HG02884 (cell line): ENCODE data around the gene CAD.
"Not testable (repeated sequence)": the region's sequence is repeated elsewhere in the genome, so short reads cannot be mapped to it uniquely, and the experiment has no call there.

Experiments used
- ATAC-seq: cut with Tn5 transposase; IDR thresholded peaks from one replicate; pipeline ENCODE4 v1.9.1; 2021; ENCODE audit warnings: mild to moderate bottlenecking, moderate library complexity; ENCODE audit not compliant: unreplicated experiment

The CAD gene

DNA sequence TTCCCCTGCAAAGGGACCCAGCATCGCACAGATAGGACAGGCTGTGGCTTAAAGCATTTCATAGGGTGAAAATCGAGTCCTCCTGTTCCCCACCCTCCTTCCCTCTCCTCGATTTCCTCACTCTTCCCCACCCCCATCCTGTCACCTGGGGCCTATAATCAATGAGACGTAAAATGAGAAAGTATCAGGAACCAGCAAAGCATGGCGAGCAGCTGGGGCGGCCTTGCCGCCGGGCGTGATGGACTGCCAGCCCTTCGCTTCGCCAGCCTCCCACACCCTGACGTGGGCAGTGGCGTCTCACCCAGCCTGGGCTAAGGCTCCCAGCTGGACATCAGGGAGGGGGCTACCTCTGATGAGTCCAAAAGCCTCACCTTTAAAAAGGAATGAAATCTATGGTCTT, 34.6 kb downstream of the CAD start:
- no peak for ATAC-seq

DNA sequence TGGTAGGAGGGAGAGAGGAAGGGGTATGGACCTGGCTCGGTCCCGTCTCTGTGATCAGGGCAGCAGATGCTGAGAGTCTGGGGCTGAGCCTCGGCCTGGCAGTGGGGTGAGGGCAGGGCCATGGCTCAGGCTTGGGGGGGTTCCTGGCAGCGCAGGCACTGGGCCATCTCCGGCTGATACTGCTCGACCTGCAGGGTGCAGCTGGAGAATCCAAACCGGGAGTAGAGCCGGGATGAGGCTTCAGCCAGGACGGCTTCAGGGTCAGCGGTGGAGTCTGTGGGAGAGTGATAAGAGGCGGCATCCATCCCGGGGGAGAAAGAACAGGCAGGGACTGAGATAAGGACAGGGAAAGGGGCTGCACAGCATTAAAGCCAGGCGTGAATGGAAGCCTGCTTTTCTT, 38.0 kb downstream of the CAD start:
- no peak for ATAC-seq

DNA sequence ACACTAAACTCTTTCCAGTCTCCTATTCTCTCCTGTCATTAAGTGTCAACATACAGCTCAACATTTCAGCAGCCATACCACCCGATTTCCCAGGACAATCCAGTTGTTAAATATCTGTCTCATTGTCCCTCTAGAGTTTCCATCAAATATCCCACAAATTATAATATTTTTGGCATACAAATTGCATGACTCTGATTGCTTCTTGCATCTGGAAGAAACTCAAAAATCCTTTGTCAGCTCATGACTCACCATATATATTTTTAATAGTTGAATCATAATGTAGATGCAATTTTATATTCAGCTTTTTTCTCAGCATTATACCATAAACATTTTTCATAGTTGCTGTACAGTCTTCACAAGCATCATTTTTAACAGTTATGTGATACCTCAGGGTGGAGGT, 38.5 kb downstream of the CAD start:
- no peak for ATAC-seq

DNA sequence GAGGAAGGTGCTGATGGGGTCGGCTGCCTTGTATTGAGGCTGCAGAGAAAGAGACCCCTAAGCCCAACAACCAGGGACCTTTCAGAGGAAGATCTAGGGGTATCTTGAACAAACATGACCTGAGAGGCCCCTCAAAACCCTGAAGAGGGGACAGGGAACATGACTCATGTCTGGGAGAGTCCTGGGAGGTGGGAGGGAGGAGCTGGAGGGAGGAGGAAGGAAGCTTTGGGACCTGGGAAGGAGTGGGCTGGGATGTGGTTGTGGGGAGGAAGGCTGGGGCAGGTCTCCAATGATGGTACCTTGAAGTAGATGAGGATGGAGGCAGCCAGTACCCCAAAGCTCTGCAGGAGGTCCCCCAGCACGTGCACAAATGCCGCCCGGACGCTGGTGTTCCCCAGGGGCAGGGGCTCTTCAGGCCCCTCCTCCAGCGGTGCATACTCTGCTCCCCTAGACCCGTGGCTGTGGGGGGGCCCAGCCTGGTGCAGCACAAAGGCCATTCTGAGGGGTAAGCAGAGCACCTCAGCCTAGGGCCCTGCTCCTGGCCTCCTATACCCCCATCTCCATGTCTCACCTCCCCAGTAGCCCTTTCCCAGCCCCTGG, 39.8 kb downstream of the CAD start:
- ATAC-seq, result no peak

DNA sequence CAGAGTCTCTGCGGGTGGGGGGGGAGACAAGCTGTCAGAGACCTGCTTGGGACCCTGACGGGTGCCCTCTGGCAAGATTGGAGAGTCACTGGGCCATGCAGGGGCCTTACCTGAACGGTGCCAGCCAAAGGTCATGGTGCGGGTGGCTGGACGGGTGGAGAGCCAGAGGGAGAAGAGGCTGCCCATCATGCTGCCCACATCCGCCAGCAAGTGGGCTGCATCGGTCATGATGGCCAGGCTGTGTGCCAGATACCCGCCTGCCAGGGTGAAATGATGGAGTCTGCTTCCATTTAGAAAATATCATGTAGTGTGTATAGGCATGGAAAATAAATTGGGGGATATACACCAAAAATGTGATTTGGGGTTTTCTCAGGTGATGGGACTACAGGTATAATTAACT, 40.9 kb downstream of the CAD start:
- no peak for ATAC-seq

DNA sequence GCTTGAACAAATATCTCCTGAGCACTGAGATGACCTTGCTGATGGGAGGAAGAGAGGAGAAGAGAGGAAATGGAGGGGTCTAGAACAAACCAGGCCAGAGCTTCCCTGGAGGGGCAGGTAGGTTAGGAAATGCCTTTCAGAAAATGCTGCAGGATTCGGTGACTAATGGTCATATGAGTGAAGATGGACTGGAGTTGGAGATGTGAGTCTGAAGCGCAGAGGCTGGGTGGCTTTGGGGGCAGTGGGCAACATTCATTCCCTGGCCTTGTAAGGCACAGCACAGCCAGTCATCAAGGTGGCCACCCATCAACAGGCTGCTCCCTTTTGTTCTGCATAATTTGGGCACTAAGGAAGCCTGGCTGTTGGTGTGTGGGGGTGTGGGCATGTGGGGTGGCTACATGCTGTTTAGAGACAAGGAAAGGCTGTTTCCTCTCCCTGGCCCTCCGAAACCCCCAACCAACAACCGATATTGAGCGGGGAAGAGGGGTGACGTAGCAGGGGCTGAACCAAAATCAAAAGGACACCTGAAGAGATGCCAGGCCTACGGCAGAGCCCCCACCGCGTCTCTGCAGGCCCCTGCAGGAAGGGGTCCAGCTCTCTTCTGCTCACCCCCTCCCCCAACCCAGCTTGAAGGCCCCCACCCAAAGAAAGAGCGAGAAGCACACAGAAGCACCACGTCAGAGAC, 44.2 kb downstream of the CAD start:
- no peak for ATAC-seq

DNA sequence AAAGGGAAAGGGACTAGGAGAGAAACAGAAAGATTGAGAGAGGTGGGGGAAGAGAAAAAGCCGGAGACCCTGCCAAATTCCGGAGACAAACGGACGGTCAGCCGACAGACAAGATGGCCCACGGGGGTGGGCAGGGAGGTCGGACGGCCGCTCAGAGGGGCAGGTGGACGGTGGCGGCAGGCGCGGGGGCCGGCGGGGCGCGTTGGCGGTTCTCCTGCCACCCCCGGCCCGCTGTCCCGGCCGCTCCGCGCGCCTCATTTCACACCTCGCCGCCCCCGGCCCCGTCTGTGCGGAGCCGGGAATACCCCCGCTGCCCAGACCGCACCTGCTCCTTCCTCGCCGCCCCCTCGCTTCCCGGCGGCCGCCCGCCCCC, 44.7 kb downstream of the CAD start:
- no peak for ATAC-seq

DNA sequence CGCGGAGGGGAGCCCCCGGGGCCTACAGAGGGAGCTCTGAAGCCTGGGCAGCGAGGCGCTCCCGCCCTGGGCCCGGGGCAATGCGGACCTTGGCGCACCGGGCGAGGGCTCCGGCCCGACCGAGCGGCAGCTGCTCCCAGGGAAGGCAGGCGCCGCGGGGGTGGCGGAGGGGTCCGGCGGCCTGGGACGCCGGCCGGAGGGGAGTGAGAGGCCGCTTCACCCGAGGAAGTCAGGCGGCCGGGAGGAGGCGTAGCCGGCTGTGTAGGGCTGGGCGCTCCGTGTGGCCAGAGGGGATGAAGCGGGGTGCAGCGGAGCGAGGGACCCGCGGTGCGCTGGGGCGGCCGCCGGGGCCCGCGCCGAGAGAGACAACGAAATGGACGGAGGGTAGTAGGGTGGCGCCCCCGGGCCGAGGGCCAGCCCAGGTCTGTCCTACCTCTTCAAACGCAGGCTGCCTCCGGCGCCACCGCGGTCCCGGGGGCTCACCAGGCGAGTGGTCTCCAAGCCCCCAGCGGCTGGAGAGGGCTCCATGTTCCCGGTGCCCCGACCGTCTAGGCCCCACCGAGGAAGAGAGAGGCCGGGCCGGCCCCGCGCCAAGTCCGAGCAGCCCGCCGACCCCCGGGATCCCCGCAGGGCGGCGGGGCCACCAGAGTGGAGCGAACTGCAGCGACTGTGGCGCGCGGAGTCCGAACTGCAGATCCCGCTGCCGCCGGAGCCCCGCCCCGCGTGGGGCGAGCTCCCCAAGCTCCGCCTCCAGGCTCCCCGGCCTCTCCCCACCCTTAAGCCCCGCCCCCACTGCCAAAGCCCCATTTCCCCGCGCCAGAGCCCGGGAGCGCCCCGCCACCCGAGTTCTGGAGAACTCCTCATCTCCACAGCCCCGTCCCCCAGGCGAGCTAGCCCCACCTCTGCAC, 45.5 kb downstream of the CAD start, which contains the start of gene SLC30A3:
Gene SLC30A3, minus strand, starts transcription at position 669 of the 908 bp plus-strand sequence. Its CDS starts 141 bp downstream, at position 528.
- ATAC-seq, result no peak

DNA sequence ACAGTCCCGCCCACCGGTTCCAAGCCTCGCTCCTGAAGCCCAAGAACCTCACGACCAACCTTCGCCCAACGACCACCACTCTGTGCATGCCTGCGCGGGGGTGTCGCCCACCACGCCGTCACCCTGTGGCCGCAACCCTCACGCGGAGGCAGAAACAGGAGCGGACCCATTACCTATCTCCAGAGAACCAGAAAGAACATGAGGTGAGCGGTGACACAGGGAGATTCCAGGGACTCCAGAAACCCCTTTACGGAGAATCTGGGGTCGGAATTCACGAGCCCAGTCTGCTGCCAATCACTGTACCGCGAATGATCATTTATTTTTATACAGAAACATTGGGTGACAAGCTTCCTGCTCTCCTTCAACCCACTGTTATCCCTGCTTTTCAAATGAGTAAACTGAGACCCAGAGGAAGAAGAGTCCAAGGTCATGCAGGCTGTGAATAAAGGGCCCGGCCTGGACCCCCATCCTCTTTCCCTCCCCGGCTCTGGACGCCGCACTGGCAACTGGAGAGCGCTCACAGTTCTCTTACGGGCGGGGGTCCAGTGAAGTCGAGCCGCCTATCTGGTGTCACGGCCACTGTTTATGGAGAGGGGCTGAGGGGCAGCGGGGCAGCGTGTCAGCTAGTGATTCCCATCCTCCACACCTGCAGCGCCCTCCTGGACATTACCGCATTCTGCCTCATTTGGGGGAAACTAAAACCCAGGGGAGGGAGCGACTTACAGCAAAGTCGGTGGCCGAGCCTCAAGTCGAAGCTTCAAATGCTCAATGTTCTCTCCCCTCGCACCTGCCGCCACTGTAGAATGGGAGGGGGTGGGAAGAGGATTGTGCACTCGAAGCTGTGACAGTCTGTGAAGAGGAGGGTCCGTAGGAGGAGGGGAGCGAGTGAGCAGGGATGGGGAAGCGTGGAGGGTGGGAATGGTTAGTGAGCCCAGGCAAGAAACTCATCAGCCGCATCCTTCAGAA, 46.4 kb downstream of the CAD start:
- ATAC-seq, result no peak

DNA sequence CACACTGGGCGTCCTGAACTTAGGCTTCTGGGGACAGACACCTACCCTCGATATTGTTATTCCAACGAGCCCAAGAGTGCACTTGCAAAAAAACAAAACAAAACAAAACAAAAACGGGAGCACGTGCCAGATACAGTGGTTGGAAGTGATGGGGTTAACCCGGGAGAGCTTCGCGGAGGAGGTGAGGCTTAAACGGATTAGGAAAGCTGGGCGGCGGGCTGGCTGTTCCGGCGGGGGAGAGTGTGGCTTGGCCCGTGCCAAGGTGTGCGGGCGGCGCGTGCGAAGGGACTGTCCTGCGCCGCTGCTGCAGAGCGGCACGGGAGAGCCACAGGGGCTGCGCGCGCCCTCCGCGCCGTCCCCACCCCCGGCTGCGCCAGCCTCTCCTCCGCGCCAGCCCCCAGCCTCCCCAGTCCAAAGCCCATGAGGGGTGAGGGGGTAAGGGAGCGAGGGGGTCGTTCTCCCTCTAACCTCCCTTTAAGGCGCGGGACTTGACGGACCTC, 47.1 kb downstream of the CAD start:
- no peak for ATAC-seq

DNA sequence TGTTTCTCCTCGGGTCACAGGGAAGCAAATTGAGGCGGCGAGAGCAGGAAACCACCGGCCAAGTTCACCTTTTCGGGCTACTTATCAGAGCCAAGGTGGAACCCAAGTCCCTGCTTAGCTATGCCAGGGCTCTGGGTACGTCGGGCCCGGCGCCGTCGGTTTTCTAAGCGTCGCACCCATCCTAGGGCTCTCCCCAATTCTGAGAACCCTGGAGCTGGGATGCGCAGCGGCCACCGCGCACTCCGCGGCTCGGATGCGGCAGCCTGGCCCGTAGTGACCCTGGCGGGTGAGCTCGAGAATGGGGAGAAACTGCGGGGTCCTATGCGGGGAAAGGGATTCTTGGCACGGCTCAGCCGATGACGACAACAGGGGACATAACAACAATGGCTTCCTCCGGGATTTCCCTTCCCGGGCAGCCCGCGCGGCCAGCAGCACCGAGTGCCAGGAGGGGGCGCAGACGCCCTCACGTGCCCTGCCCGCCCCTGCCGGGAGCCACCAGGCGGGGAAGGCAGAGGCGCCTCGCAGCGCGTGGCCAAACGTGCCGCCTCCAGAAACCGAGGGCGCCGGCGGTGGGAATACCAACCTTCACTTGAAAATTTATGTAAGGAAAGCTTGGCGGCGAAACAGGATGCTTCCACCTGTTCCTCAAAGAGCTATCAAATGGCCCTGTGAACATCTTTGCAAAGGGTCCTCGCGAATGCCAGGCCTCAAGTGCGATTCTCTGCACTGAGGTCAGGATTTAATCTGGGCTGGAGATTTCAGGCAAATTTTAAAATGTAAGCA, 47.8 kb downstream of the CAD start:
- no peak for ATAC-seq

DNA sequence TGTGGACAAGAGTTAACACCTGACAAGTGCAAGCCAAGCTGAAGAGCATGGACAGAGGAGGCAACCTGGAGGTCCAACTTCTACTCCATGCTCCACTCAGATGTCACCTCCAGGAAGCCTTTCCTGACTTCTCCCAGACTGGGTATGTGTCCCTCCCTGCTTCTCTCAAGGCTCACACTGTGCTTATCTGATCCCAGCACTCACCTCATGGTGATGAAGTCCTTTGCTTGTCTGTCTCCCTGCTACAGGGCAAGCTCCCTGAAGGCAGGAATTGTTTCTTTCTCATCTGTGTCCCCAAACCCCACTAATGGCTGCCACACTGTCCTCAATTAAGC, 48.3 kb downstream of the CAD start:
- ATAC-seq, result no peak

DNA sequence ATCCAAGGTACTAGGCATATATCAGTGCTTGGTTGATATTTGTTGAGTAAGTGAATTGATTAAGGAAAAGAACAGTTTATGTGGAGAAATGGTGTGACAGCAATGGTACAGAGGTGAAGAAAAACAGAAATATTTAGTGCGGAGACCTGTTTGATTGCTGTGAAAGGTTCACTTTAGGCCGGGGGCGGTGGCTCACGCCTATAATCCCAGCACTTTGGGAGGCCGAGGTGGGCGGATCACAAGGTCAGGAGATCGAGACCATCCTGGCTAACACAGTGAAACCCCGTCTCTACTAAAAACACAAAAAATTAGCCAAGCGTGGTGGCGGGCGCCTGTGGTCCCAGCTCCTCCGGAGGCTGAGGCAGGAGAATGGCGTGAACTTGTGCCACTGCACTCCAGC, 51.1 kb downstream of the CAD start:
- not testable (repeated sequence) for ATAC-seq

DNA sequence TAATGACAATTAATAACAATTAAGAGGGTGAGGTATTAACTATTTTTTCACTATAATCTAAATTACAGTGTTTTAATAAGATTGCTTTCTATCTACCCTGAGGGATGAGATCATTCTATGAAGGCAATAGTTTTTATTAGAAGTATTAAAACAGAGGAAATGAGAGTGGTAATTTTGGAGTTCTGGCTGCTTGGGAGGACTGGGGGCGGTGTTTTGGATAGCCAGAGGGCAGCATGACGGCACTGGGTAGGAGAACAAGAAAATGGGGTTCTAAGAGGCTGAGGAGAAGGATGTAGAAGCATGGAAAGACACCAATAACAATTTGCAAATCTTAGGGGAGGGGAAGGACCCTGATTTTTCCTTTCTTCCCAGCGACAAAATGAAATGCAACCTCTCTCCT, 53.0 kb downstream of the CAD start:
- ATAC-seq, result no peak

DNA sequence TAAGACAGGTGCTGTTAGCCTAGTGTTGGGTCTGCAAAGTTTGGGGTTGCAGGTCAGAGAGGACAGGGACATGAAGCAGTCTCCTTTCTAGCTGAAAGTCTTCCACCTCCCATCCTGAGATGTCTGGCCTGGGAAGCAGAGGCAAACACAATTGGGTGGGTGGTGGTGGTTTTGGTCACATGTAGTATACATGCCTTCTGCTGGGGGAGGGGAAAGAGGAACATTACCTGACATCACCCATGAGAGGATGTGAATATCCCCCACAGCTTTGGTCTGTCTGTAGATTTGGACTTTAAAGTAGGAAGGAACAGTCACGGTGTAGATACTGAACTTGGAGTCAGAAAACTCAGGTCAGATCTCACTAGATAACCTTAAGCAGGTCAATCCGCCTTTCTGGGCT, 53.5 kb downstream of the CAD start:
- ATAC-seq, result no peak

DNA sequence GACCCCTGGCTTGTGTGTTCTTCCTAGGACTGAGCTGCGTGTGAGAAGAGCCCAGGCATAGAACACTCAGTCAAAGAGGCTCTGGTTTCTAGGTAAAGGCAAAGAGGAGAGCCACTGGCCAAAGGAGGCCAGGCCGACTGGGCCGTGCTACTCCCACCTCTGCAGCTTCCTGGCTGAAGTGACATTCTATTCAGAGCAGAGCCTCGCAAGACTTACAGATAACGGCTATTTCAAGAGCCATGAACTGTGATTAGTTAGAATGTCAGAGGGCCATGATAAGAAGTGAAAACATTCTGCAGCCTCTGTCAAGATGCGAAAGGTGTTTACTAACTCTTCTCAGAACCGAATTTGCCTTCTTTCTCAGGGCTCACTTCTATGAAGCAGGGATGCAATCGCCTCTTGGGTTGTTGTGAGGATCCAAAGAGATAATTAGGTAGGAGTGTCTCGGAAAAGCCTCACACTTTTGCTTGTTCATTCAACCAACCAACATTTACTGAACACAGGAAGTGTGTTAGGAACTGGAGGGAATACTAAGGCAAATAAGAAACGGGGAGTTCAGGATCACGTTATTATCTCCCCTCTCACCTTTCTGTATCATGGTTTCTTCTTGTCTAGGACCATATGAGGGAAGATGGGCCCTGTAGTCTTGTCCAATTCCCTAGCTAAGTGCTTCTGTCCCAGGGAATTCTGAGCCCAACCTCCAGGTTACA, 54.6 kb downstream of the CAD start:
- no peak for ATAC-seq

DNA sequence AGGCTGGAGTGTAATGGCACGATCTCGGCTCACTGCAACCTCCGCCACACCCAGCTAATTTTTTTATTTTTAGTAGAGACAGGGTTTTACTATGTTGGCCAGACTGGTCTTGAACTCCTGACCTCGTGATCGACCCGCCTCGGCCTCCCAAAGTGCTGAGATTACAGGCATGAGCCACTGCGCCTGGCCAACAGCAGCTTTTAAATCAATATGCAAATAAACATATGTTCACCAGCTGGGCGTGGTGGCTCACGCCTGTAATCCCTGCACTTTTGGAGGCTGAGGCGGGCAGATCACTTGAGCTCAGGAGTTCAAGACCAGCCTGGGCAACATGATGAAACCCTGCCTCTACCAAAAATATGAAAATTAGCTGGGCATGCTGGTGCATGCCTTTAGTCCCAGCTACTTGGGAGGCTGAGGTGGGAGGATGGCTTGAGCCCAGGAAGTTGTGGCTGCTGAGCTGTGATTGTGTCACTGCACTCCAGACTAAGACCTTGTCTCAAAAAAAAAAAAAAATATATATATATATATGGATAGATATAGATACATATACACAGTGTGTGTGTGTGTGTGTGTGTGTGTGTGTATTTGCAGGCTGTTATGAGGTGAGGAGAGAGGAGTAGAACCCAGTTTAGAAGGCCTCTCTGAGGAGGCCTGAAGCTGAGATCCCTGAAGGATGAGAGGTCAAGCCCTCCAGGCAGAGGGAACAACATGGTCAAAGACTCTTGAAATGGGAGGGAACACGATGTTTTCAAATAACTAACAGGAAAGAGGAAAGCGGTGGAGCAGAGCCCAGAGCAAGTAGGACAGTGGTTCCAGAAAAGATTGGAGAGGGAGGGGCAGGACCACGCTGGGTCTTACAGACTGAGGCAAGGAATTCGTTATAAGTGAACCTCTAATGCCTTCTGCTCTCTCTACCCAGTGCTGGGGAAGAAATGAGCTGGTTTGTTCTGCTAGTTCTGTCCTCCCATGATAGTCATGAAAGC, 55.7 kb downstream of the CAD start:
- not testable (repeated sequence) for ATAC-seq
